ENCODE results near the gene CEP55. TPM values are rescaled to one million over a fixed set of nuclear protein-coding genes. Genes with fewer than 3 reads are reported as not detected.

The CEP55 gene
- total RNA-seq, 1 donor from 2014 or later = 3.2 TPM

DNA sequence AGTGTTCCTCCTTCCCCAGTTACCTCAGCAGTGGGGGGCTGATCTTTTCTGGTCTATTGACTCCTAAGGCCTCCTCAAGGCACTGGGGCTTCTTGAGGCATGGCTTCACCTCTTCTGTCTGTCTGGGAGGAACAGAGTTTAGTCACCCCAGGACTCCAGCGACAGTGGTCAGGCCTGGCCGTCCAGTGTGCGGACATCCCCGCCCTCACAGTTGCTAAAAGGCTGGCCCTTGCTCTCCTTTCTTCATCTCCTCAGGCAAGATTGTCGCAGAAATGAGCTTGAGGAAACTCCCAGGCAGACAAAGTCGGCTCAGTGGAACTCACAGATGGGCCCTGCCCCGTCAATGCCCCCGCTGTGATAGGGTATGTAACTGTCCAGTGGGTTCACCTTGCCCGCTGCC, 63.1 kb downstream of the CEP55 start:
- Histone ChIP-seq H3K4me1 (no peaks in the 10 kb centered on the region), H3K27ac (no peak overlapping the region), H3K36me3 (no peaks in the 10 kb centered on the region), H3K9me3 (no peaks in the 10 kb centered on the region), H3K4me3 (no peak overlapping the region), H3K27me3 (no peaks in the 10 kb centered on the region)
- intact Hi-C loops (cut with DNase I) = no loop called here
- TF ChIP-seq POLR2A (IDR thresholded peaks at IDR 0.05) (no peak), POLR2AphosphoS5 (IDR thresholded peaks at IDR 0.05; ENCODE audit: insufficient read depth in 1 of 2, low read depth in 1 of 2) (no peak)
- TF ChIP-seq, protein P1, sequence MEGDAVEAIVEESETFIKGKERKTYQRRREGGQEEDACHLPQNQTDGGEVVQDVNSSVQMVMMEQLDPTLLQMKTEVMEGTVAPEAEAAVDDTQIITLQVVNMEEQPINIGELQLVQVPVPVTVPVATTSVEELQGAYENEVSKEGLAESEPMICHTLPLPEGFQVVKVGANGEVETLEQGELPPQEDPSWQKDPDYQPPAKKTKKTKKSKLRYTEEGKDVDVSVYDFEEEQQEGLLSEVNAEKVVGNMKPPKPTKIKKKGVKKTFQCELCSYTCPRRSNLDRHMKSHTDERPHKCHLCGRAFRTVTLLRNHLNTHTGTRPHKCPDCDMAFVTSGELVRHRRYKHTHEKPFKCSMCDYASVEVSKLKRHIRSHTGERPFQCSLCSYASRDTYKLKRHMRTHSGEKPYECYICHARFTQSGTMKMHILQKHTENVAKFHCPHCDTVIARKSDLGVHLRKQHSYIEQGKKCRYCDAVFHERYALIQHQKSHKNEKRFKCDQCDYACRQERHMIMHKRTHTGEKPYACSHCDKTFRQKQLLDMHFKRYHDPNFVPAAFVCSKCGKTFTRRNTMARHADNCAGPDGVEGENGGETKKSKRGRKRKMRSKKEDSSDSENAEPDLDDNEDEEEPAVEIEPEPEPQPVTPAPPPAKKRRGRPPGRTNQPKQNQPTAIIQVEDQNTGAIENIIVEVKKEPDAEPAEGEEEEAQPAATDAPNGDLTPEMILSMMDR (IDR thresholded peaks at IDR 0.05) = no peak
- no peak for DNase-seq (ENCODE audit: extremely low spot score in 2 of 2)

DNA sequence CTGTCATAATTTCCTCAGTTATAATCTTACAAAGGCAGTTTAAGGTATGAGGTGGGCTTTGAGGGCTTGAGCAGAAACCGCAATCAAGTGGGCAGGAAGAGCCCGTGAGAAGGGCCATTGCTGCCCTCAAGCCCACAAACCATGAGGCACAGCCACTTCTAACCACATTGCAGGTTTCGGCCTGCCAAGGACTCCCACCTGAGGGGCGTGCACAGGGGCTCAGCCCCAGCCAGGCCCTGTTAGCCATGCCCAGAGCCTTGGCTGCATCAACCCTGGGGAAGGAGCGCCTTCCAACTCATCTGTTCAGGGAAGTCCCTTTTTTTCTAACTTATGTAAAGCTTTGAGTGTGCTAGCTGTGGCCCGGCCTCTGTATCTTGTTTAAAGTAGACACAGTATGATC, 64.1 kb downstream of the CEP55 start:
- Histone ChIP-seq H3K4me3 (no peak overlapping the region), H3K9me3 (no peaks in the 10 kb centered on the region), H3K27me3 (no peaks in the 10 kb centered on the region), H3K27ac (no peak overlapping the region), H3K36me3 (no peaks in the 10 kb centered on the region), H3K4me1 (no peaks in the 10 kb centered on the region)
- TF ChIP-seq, protein P1 (IDR thresholded peaks at IDR 0.05) = no peak
- TF ChIP-seq POLR2A (IDR thresholded peaks at IDR 0.05) = no peak
- no peak for TF ChIP-seq POLR2AphosphoS5 (IDR thresholded peaks at IDR 0.05; ENCODE audit: insufficient read depth in 1 of 2, low read depth in 1 of 2)
- intact Hi-C loops (cut with DNase I) = no loop called here
- DNase-seq (ENCODE audit: extremely low spot score in 2 of 2) = no peak

DNA sequence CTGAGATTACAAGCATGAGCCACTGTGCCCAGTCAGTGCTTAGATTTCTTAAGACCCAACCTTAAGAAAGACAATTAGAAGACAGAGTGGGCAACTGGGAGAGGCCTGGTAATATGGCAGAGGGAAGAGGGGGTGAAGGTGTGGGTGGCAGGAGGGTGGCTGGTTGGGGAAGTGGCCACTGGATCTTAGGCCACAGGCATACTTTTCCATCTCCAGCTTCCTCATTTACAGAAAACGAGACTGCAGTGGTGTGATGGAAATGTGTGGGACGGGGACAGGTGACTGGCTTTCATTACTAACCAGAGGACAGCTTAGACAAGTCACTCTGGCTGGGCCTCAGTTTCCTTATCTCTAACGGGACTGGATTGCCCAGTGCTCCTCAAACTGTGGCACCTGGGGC, 69.0 kb downstream of the CEP55 start:
- Histone ChIP-seq H3K9me3 (no peaks in the 10 kb centered on the region), H3K36me3 (no peaks in the 10 kb centered on the region), H3K4me1 (peaks cover 14% of the 10 kb centered on the region), H3K27me3 (no peaks in the 10 kb centered on the region), H3K4me3 (no peak overlapping the region), H3K27ac (no peak overlapping the region)
- TF ChIP-seq, protein P1 (IDR thresholded peaks at IDR 0.05) = no peak
- no peak for TF ChIP-seq POLR2AphosphoS5 (IDR thresholded peaks at IDR 0.05; ENCODE audit: insufficient read depth in 1 of 2, low read depth in 1 of 2)
- no peak for TF ChIP-seq POLR2A (IDR thresholded peaks at IDR 0.05)
- no peak for DNase-seq (ENCODE audit: extremely low spot score in 2 of 2)
- intact Hi-C loops (cut with DNase I) = no loop called here

DNA sequence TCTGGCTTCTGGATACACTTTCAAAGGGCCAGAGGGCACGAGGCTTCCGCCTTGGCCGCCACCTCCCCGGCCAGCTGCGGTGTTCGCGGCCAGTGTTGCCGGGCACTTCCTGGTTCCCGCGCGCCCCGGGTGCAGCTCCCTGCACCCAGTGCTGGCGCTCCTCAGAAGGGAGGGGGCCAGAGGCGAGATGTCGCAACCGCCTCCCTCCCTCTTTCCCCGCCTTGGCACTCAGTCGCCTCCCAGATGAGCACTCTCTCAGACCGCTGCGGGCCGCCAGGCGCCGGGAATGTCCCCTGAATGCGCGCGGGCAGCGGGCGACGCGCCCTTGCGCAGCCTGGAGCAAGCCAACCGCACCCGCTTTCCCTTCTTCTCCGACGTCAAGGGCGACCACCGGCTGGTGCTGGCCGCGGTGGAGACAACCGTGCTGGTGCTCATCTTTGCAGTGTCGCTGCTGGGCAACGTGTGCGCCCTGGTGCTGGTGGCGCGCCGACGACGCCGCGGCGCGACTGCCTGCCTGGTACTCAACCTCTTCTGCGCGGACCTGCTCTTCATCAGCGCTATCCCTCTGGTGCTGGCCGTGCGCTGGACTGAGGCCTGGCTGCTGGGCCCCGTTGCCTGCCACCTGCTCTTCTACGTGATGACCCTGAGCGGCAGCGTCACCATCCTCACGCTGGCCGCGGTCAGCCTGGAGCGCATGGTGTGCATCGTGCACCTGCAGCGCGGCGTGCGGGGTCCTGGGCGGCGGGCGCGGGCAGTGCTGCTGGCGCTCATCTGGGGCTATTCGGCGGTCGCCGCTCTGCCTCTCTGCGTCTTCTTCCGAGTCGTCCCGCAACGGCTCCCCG, 70.2 kb downstream of the CEP55 start, which contains the start of gene FFAR4:
TSS of gene FFAR4 (plus strand) at position 231 of the 842 bp plus-strand sequence. CDS start at position 287, 56 bp downstream.
- no peaks in the 10 kb centered on the region for H3K9me3 ChIP-seq
- H3K4me3 ChIP-seq = peak within 1 kb of the TSS; percentile 4 to 16
- TF ChIP-seq POLR2AphosphoS5 (IDR thresholded peaks at IDR 0.05; ENCODE audit: insufficient read depth in 1 of 2, low read depth in 1 of 2) (no peak), POLR2A (IDR thresholded peaks at IDR 0.05) (no peak)
- TF ChIP-seq, protein P1 (IDR thresholded peaks at IDR 0.05) = no peak
- H3K27me3 ChIP-seq = no peaks in the 10 kb centered on the region
- H3K27ac ChIP-seq = no peak within 1 kb of the TSS
- H3K4me1 ChIP-seq = peaks cover 14% of the 10 kb centered on the region
- H3K36me3 ChIP-seq = no peaks in the 10 kb centered on the region
- intact Hi-C loops (cut with DNase I) = no loop called here
- no peak for DNase-seq (ENCODE audit: extremely low spot score in 2 of 2)

Measured in vagina (tissue), 2 donors.